HL-60 (cell line): Measurements from ENCODE around the gene KCNT1.

Source experiments
- DNase-seq, 2 experiments: peaks; one replicate each; pipeline ENCODE4 v3.0.0-alpha.2; 2010 to 2020; ENCODE audit warnings: low read depth in 1 of 2, low spot score in 1 of 2
- H3K27ac ChIP-seq: fragments of 250-450 bp; sonication (Bioruptor Pico); replicated peaks from 2 replicates; pipeline ENCODE4 v1.5.1; 2020; ENCODE audit warnings: mild to moderate bottlenecking, moderate library complexity
- H3K27me3 ChIP-seq: fragments of 250-450 bp; sonication (Bioruptor Pico); 2 replicates; pipeline ENCODE4 v1.5.1; 2021; ENCODE audit warnings: mild to moderate bottlenecking, moderate library complexity; ENCODE audit not compliant: insufficient read depth, poor library complexity, severe bottlenecking
- H3K4me3 ChIP-seq: replicated peaks from 2 replicates; pipeline ENCODE4 v1.5.1; 2011; ENCODE audit warnings: mild to moderate bottlenecking, control low read depth, low read length; ENCODE audit not compliant: insufficient read depth
- CTCF ChIP-seq: IDR thresholded peaks from one replicate; pipeline ENCODE4 v1.5.1; 2011; ENCODE audit warnings: low read length, control low read depth, inconsistent platforms; ENCODE audit not compliant: insufficient read depth
- GABPA ChIP-seq: IDR thresholded peaks from 2 replicates; pipeline ENCODE4 v1.6.1; 2012; ENCODE audit warnings: low read depth
- POLR2AphosphoS5 ChIP-seq: IDR thresholded peaks from 2 replicates; pipeline ENCODE4 v1.6.1; 2012; ENCODE audit warnings: low read depth
- REST ChIP-seq: IDR thresholded peaks from 2 replicates; pipeline ENCODE4 v1.6.1; 2012; ENCODE audit warnings: low read depth; ENCODE audit not compliant: insufficient replicate concordance
- SPI1 ChIP-seq: IDR thresholded peaks from 2 replicates; pipeline ENCODE4 v1.6.1; 2012; ENCODE audit warnings: low read depth, mild to moderate bottlenecking, borderline replicate concordance

The KCNT1 gene

GRCh38 chr9:135707252-135708138 is 5.5 kb downstream of the KCNT1 start:
- H3K27me3 ChIP-seq, result no peaks in the 10 kb centered on the region
- TF ChIP-seq CTCF (no peak), REST (no peak), SPI1 (no peak), GABPA (no peak), POLR2AphosphoS5 (no peak)
- no peak overlapping the region for H3K4me3 ChIP-seq
- no peak for DNase-seq
- H3K27ac ChIP-seq, result no peak overlapping the region

GRCh38 chr9:135708164-135708563 is 6.2 kb downstream of the KCNT1 start:
- no peak for DNase-seq
- Histone ChIP-seq H3K27ac (no peak overlapping the region), H3K4me3 (no peak overlapping the region), H3K27me3 (peaks cover 2% of the 10 kb centered on the region)
- TF ChIP-seq REST (no peak), CTCF (no peak), SPI1 (no peak), POLR2AphosphoS5 (no peak), GABPA (no peak)

- DNase-seq, result no peak
- no peak overlapping the region for H3K4me3 ChIP-seq
- H3K27ac ChIP-seq, result no peak overlapping the region
- H3K27me3 ChIP-seq, result peaks cover 11% of the 10 kb centered on the region
- TF ChIP-seq CTCF, result no peak
- TF ChIP-seq SPI1, result no peak
- no peak for TF ChIP-seq POLR2AphosphoS5
- TF ChIP-seq REST, result no peak
- no peak for TF ChIP-seq GABPA
These were observed 9.4 kb downstream of the KCNT1 start for GRCh38 chr9:135711391-135711790.
